Activated naive CD4-positive, alpha-beta T cell treated with anti-CD3 and anti-CD28 coated beads, Interleukin-2, amount 50 U/mL, for 24 hours (primary cell): Measurements from ENCODE around the gene APOLD1.
"Not testable (repeated sequence)": the region's sequence is repeated elsewhere in the genome, so short reads cannot be mapped to it uniquely, and the experiment has no call there.

Experiments
- H3K27ac Mint-ChIP-seq: one replicate; pipeline ENCODE4 v1.8.0; 2021; ENCODE audit warnings: mild to moderate bottlenecking, mixed read lengths
- H3K27me3 Mint-ChIP-seq: one replicate; pipeline ENCODE4 v1.8.0; 2021; ENCODE audit warnings: mixed read lengths
- H3K36me3 Mint-ChIP-seq: one replicate; pipeline ENCODE4 v1.8.0; 2021; ENCODE audit warnings: mixed read lengths
- H3K4me1 Mint-ChIP-seq: one replicate; pipeline ENCODE4 v1.8.0; 2021; ENCODE audit warnings: mixed read lengths
- H3K4me3 Mint-ChIP-seq: one replicate; pipeline ENCODE4 v1.8.0; 2021; ENCODE audit warnings: mild to moderate bottlenecking, mixed read lengths
- H3K9me3 Mint-ChIP-seq: one replicate; pipeline ENCODE4 v1.8.0; 2021; ENCODE audit warnings: mixed read lengths

The APOLD1 gene

DNA sequence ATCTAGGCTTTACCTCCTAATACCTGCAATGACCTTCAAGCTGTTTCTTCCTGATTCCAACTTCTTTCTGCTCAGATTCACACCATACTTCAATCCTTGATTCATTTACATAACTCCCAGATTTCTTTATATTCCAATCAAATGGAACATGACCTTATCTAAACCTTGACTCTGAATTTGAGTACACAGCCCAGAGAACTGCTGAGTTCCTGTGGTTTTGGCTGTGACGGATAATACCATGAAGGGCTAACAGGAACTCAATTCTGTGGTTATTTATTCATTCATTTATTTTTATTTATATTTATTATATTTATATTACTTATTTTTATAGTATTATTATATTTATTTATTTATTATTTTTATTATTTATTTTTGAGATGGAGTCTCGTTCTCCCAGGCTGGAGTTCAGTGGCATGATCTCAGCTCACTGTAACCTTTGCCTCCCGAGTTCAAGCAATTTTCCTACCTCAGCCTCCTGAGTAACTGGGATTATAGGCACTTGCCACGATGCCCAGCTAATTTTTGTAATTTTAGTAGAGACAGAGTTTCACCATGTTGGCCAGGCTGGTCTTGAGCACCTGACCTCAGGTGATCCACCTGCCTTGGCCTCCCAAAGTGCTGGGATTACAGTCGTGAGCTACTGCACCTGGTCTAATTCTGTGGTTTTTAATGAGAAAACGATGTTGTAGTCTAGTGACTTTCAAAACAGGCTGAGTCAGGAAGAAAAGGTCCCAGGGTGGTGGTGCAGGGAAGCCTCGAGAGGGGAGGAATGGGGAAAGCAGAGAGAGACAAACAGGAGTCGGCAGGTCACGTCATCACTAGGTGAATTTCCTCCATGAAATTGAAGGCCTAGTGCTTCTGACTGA lies 11.7 kb downstream of the APOLD1 start:
- peaks cover 13% of the 10 kb centered on the region for H3K4me1 Mint-ChIP-seq
- H3K36me3 Mint-ChIP-seq: no peaks in the 10 kb centered on the region
- no peak overlapping the region for H3K27ac Mint-ChIP-seq
- no peak overlapping the region for H3K4me3 Mint-ChIP-seq
- no peaks in the 10 kb centered on the region for H3K27me3 Mint-ChIP-seq
- H3K9me3 Mint-ChIP-seq: no peaks in the 10 kb centered on the region

DNA sequence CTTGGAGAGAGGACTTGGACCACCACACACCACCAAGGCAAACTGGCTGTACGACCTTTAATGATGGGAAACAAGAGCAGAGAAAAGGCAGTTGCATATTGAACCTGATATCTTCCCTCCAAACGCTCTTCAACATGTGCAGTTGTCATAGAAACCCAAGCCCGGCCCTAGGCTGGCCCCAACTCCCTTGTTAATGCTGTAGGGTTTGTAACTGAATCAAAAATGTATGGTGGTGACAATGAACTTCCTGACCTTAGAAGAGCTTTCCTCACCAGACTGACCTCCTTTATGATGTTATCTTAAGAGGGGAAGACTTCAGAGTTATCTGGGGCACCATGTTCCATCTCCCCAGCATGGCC lies 12.3 kb downstream of the APOLD1 start:
- no peak overlapping the region for H3K27ac Mint-ChIP-seq

DNA sequence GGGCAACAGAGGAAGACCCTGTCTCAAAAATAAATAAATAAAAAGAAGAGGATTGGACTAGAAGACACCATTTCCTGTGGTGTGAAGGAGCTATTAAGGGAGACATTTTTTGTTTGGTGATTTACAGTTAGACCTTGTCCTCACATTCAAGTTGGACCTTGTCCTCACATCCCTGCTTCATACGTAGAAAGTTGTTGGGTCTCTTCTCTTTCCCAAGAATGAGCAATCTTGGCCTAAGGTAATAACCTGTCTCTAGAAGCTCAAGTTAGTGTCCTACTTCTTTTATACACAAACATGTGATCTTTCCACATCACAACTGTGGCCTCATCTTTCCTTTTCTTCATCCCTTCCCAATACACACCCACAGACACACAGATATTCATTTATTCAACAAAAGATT lies 13.0 kb downstream of the APOLD1 start:
- H3K9me3 Mint-ChIP-seq: no peaks in the 10 kb centered on the region
- H3K4me1 Mint-ChIP-seq: peaks cover 26% of the 10 kb centered on the region
- no peak overlapping the region for H3K27ac Mint-ChIP-seq
- no peak overlapping the region for H3K4me3 Mint-ChIP-seq
- no peaks in the 10 kb centered on the region for H3K36me3 Mint-ChIP-seq
- no peaks in the 10 kb centered on the region for H3K27me3 Mint-ChIP-seq

More for the DNA sequence above, 12.3 kb downstream of the APOLD1 start:
- Mint-ChIP-seq H3K36me3 (no peaks in the 10 kb centered on the region), H3K4me3 (no peak overlapping the region), H3K27me3 (no peaks in the 10 kb centered on the region), H3K9me3 (no peaks in the 10 kb centered on the region), H3K4me1 (peaks cover 19% of the 10 kb centered on the region)

DNA sequence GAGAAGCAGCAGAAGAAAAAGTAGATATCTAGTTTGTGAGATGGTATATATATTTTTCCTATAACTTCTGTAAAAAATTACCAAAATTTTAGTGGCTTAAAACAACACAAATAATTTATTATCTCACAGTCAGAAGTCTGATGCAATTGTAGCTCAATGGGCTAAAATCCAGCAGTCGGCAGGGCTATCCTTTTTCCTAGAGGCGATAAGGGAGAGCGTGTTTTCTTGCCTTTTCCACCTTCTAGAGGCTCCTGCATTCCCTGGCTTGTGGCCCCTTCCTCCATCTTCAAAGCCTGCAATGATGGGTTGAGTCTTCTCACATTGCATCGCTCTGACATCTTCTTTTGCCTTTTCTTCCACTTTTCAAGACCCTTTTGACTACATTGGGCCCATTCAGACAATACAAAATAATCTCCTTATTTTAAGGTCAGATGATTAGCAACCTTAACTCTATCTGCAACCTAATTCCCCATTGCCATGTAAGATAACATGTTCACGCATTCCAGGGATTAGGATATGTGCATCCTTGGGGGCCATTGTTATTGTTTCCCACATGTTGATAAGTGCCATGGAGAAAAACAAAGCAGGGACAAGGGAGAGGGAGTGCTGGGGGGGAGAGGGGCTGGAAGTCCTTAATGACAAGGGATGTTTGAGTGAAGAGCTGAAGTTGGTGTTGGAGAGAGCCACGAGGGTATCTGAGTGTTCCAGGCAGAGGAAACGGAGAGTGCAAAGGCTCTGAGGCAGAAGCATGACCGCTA lies 13.9 kb downstream of the APOLD1 start:
- no peak overlapping the region for H3K27ac Mint-ChIP-seq

DNA sequence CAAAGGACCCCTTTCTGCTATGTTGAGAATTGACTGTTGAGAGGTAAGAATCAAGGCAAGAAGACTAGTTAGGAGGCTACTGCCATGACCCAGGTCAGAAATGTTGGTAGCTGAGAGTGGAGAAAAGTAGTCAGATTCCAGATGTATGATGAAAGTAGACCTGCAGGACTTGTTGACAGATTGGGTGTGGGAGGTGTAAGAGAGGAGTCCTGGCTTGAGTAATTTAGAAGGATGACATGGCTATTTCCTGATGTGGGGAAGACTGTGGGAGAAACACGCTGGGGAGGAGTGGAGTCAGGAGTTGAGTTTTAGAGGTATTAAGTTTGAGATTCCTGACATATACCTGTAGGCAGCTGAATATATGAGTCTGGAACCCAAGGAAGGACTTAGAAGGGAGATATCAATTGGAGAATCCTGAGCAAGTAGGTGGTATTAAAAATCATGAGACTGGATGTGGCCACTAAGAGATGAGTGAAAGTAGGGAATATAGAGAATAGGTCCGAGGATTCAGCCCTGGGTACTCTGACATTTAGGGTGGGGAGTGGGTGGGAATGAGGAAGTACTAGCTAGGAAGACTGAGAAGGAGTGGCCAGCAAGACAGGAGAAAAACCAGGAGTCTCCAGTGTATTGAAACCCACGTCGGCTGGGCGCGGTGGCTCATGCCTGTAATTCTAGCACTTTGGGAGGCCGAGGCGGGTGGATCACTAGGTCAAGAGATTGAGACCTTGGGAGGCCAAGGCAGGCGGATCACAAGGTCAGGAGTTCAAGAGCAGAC lies 15.1 kb downstream of the APOLD1 start:
- no peaks in the 10 kb centered on the region for H3K9me3 Mint-ChIP-seq
- no peaks in the 10 kb centered on the region for H3K36me3 Mint-ChIP-seq
- no peak overlapping the region for H3K4me3 Mint-ChIP-seq
- peaks cover 42% of the 10 kb centered on the region for H3K4me1 Mint-ChIP-seq
- H3K27me3 Mint-ChIP-seq: no peaks in the 10 kb centered on the region
- peak overlapping the region; percentile 36 for H3K27ac Mint-ChIP-seq

More for the DNA sequence above, 13.9 kb downstream of the APOLD1 start:
- H3K9me3 Mint-ChIP-seq: no peaks in the 10 kb centered on the region
- no peaks in the 10 kb centered on the region for H3K36me3 Mint-ChIP-seq
- no peak overlapping the region for H3K4me3 Mint-ChIP-seq
- peaks cover 34% of the 10 kb centered on the region for H3K4me1 Mint-ChIP-seq
- no peaks in the 10 kb centered on the region for H3K27me3 Mint-ChIP-seq

DNA sequence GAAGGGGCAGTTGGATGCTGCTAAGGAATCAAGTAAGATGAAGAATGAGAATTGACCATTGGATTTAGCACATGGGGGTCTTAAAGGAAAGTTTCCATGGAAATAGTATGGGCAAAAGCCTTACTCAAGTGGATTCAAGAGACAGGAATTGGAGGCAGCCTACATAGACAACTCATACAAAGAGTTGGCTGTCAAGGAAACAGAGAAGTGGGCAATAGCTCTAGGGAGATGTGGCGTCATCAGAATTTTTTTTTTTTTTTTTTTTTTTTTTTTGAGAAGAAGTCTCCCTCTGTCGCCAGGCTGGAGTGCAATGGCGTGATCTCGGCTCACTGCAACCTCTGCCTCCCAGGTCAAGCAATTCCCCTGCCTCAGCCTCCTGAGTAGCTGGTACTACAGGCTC lies 16.2 kb downstream of the APOLD1 start:
- Mint-ChIP-seq H3K27ac (peak overlapping the region; percentile 79), H3K4me1 (peaks cover 53% of the 10 kb centered on the region)
- not testable (repeated sequence) for H3K4me3 Mint-ChIP-seq, H3K9me3 Mint-ChIP-seq, H3K27me3 Mint-ChIP-seq, H3K36me3 Mint-ChIP-seq

DNA sequence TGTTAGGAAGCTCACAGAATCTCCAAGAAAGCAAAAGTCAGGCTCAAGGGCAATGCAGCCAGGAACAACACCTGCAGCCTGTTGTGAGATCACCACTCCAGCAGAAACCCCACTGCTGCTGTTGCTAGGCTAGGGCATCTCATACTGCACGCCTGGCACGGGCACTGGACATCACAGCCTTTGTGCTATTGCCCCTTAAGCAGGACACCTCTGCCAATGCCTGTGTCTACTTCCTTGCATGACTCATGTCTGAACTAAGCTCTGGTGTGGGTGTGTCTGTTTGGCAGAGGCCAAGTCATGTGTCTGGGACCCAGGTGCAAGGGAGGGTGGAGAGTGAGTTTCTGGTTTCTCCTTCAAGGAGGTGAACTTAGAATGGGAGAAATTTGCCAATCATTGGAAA lies 17.7 kb downstream of the APOLD1 start:
- H3K4me3 Mint-ChIP-seq: peak overlapping the region; percentile 16
- no peaks in the 10 kb centered on the region for H3K36me3 Mint-ChIP-seq
- no peaks in the 10 kb centered on the region for H3K9me3 Mint-ChIP-seq
- H3K27ac Mint-ChIP-seq: peak overlapping the region; percentile 88
- peaks cover 67% of the 10 kb centered on the region for H3K4me1 Mint-ChIP-seq
- no peaks in the 10 kb centered on the region for H3K27me3 Mint-ChIP-seq

DNA sequence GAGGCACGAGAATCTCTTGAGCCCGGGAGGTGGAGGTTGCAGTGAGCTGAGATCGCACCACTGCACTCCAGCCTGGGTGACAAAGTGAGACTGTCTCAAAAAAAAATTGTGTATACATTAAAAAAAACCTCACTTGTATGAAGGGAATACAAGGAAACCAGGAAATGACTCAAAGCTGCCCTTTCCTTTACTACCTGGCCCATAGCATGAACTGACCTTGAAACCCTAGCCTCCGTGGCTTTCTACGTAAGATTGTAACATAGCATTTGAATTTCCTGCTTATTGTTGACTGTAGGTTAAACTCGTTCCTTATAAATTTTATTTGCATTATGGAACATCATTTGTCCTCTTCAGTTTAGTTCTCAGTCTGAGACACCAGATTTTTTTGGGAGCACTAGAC lies 18.6 kb downstream of the APOLD1 start:
- H3K4me1 Mint-ChIP-seq: peaks cover 75% of the 10 kb centered on the region
- no peaks in the 10 kb centered on the region for H3K27me3 Mint-ChIP-seq
- H3K4me3 Mint-ChIP-seq: no peak overlapping the region
- no peaks in the 10 kb centered on the region for H3K9me3 Mint-ChIP-seq
- peak overlapping the region; percentile 92 for H3K27ac Mint-ChIP-seq
- no peaks in the 10 kb centered on the region for H3K36me3 Mint-ChIP-seq

DNA sequence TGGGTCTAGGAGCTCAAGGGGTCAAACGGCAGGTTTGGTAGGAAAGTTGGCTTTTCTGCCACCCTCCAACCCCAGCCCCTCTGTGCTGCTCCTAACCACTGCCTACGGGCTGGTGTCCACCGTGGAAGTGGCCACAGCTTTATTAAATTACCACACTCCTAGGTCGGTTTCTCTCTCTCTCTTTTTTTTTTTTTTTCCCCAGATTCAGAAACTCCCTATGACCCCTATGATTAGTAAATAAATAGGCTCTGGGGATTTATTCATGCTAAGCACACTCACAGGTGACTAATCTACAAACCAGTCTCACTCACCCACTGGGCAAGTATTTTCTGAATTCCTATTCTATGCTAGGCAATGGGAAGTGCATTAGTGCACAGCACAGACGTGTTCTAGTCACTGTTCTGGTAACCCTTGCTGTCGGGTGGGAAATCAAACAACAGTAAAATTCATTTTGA lies 19.0 kb downstream of the APOLD1 start:
- Mint-ChIP-seq H3K27ac (peak overlapping the region; percentile 92), H3K4me1 (peaks cover 80% of the 10 kb centered on the region), H3K4me3 (no peak overlapping the region), H3K9me3 (no peaks in the 10 kb centered on the region), H3K36me3 (no peaks in the 10 kb centered on the region), H3K27me3 (no peaks in the 10 kb centered on the region)

DNA sequence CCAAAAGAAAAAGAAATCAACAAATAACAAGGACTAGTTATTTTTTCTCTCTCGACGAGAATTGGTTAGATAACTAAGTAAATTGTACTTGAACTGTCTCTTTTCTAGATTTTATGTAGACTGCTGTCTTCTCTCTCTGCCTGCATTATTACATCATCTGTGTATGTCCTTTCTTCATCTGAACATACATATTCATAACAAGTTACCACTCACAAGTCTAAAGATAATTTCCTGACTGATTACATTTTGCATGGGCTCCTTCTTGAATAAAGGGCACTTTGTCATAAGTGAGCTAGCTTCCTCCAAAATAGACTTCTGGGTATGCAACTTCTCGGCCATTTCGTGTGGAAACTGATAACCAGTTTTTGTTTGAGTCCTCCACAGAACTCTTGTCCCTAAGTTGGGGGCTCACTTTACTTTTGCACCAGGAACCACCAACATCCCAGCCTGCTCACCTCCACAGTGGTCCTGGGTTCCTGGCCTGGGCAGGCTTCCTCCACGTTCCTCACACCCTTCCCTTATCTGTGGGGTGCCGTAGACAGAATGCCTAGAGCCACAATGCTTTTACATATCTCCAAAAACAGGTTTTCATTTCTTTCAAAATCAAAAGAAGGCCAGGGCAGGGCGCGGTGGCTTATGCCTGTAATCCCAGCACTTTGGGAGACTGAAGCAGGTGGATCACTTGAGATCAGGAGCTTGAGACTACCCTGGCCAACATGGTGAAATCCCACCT lies 21.5 kb downstream of the APOLD1 start:
- Mint-ChIP-seq H3K27ac (peak overlapping the region; percentile 97), H3K36me3 (no peaks in the 10 kb centered on the region), H3K4me1 (peaks cover 75% of the 10 kb centered on the region), H3K4me3 (no peak overlapping the region), H3K9me3 (no peaks in the 10 kb centered on the region), H3K27me3 (no peaks in the 10 kb centered on the region)

DNA sequence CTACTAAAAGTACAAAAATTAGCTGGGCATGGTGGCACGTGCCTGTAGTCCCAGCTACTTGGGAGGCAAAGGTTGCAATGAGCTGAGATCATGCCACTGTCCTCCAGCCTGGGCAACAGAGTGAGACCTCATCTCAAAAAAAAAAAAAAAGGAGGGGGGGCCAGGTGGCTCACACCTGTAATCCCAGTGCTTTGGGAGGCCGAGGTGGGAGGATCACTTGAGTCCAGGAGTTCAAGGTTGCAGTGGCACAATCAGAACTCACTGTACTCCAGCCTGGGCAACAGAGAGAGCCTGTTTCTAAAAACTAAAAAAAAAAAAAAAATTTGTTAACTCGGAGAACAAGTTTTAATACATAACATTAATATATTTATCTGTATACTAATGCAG lies 22.1 kb downstream of the APOLD1 start:
- Mint-ChIP-seq H3K4me3 (peak overlapping the region; percentile 7), H3K27ac (peak overlapping the region; percentile 97), H3K4me1 (peaks cover 69% of the 10 kb centered on the region)
- not testable (repeated sequence) for H3K27me3 Mint-ChIP-seq, H3K36me3 Mint-ChIP-seq, H3K9me3 Mint-ChIP-seq

DNA sequence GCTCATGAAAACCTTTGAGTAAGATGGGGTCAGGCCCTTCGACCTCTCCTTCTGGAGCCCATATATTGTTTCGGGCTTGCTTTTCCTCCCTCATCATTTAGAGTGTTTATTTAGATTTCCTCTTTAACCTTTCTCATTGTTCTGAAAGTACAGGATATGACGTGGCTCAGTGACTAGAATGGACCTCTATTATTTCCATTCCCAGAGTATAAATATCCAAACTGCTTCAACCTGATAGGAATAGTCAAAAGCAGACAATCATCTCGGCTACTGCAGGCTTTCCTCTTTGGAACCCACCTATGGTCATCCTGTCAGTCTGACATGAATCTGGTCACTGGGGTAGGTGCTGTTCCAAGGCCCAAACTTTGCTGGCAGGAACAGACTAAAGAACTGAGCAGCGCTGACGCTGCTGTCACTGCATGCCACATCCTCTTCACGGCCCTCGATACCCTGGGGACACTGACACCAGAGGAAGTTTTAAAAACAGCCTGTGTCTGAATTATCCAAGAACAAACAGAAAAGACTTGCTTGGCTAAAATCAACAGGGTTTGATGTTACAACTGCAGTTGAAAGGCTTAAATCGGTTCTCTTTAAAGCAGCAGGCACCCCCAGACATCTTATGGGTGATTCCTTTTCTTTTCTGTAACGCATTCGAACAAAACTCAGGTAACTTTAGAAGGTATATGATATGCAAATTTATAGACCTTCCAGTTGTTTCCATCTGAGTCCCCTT lies 22.7 kb downstream of the APOLD1 start:
- H3K4me1 Mint-ChIP-seq: peaks cover 69% of the 10 kb centered on the region
- no peaks in the 10 kb centered on the region for H3K27me3 Mint-ChIP-seq
- peak overlapping the region; percentile 98 for H3K27ac Mint-ChIP-seq
- H3K36me3 Mint-ChIP-seq: peaks cover under 1% of the 10 kb centered on the region
- peak overlapping the region; percentile 81 for H3K4me3 Mint-ChIP-seq
- no peaks in the 10 kb centered on the region for H3K9me3 Mint-ChIP-seq

DNA sequence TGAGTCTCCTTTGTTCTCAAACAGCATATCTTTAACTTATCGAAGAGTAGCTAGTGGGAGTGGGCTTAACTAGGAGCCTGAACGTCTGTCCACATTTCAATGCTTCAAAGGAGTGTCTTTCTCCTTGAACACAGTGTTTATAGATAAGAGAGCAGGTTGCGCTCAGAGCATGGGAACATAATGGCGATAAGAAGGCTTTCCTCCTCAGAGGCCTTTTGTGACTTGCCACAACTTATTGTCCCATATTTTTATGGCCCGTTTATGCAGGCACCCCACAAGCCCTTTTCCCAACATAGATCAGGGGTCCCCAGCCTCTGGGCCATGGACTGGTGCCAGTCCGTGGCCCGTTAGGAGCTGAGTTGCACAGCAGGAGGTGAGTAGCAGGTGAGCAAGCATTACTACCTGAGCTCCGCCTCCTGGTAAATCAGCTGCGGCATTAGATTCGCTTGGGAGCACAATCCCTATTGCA lies 25.1 kb downstream of the APOLD1 start:
- Mint-ChIP-seq H3K9me3 (no peaks in the 10 kb centered on the region), H3K27ac (no peak overlapping the region), H3K27me3 (no peaks in the 10 kb centered on the region), H3K36me3 (peaks cover 11% of the 10 kb centered on the region), H3K4me3 (no peak overlapping the region), H3K4me1 (peaks cover 71% of the 10 kb centered on the region)

DNA sequence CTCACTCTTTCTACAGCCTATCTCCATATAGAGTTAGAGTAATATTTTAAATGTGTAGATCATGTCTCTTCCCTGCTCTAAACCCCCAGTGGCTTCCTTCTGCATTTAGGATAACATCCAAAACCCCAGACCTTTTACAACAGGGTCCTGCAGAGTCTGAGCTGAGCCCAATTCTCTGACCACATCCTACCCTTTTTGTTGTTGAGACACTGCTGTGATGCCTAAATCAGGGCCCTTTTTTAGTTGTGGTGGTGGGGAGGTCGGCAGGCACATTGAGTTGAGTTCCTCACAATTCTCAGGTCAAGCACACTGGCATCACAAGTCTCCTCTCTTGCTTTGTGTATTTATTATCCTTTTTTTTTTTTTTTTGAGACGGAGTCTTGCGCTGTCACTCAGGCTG lies 25.9 kb downstream of the APOLD1 start:
- Mint-ChIP-seq H3K4me3 (no peak overlapping the region), H3K4me1 (peaks cover 71% of the 10 kb centered on the region), H3K27me3 (no peaks in the 10 kb centered on the region), H3K27ac (no peak overlapping the region), H3K9me3 (no peaks in the 10 kb centered on the region), H3K36me3 (peaks cover 18% of the 10 kb centered on the region)
